Trophoblast cell (in vitro differentiated cells and primary cell): ENCODE measurements around the gene CALN1.

ENCODE experiments used
- DNase-seq, 2 donors: peaks; one replicate each; pipeline ENCODE4 v3.0.0-alpha.2; 2016
- H2AFZ ChIP-seq: 2 replicates; pipeline ENCODE4 v1.6.1; 2013; ENCODE audit warnings: low read length, moderate library complexity, mild to moderate bottlenecking; ENCODE audit not compliant: insufficient read depth, poor library complexity
- H2AK5ac ChIP-seq: 2 replicates; pipeline ENCODE4 v1.6.1; 2013; ENCODE audit warnings: mild to moderate bottlenecking, low read length
- H2BK120ac ChIP-seq: 2 replicates; pipeline ENCODE4 v1.6.1; 2013; ENCODE audit warnings: low read length, mild to moderate bottlenecking, moderate library complexity; ENCODE audit not compliant: insufficient read depth, poor library complexity
- H2BK12ac ChIP-seq: 2 replicates; pipeline ENCODE4 v1.6.1; 2013; ENCODE audit warnings: mild to moderate bottlenecking, low read length, moderate library complexity
- H2BK5ac ChIP-seq: 2 replicates; pipeline ENCODE4 v1.6.1; 2013; ENCODE audit warnings: low read length, low read depth, moderate library complexity, mild to moderate bottlenecking; ENCODE audit not compliant: poor library complexity
- H3K14ac ChIP-seq: 2 replicates; pipeline ENCODE4 v1.6.1; 2013; ENCODE audit warnings: mild to moderate bottlenecking, low read length
- H3K18ac ChIP-seq: 2 replicates; pipeline ENCODE4 v1.6.1; 2013; ENCODE audit warnings: mild to moderate bottlenecking, low read length
- H3K23ac ChIP-seq: 2 replicates; pipeline ENCODE4 v1.6.1; 2013; ENCODE audit warnings: low read length
- H3K27ac ChIP-seq: 2 replicates; pipeline ENCODE4 v1.5.1; 2013; ENCODE audit warnings: low read depth, mild to moderate bottlenecking, inconsistent platforms, low read length, moderate library complexity
- H3K27me3 ChIP-seq: 2 replicates; pipeline ENCODE4 v1.6.1; 2013; ENCODE audit warnings: inconsistent platforms, mild to moderate bottlenecking, low read length, moderate library complexity; ENCODE audit not compliant: insufficient read depth
- H3K36me3 ChIP-seq, 2 experiments: 1 replicate in 1 of 2; 2 replicates in 1 of 2; pipeline ENCODE4 v1.6.1; 2013; ENCODE audit warnings: low read length in 2 of 2, mild to moderate bottlenecking in 2 of 2, moderate library complexity in 1 of 2; ENCODE audit not compliant: insufficient read depth in 2 of 2, control insufficient read depth in 1 of 2
- H3K4ac ChIP-seq: 2 replicates; pipeline ENCODE4 v1.6.1; 2013; ENCODE audit warnings: low read depth, mild to moderate bottlenecking, low read length, moderate library complexity
- H3K4me1 ChIP-seq, 2 experiments: 1 replicate in 1 of 2; 2 replicates in 1 of 2; pipeline ENCODE4 v1.6.1; 2013; ENCODE audit warnings: low read length in 2 of 2, mild to moderate bottlenecking in 2 of 2, moderate library complexity in 1 of 2; ENCODE audit not compliant: insufficient read depth in 2 of 2, control insufficient read depth in 1 of 2
- H3K4me2 ChIP-seq: 2 replicates; pipeline ENCODE4 v1.6.1; 2013; ENCODE audit warnings: inconsistent platforms, mild to moderate bottlenecking, low read length, moderate library complexity
- H3K4me3 ChIP-seq: 2 replicates; pipeline ENCODE4 v1.5.1; 2013; ENCODE audit warnings: mild to moderate bottlenecking, low read depth, low read length, inconsistent platforms
- H3K79me1 ChIP-seq: one replicate; pipeline ENCODE4 v1.6.1; 2013; ENCODE audit warnings: low read length
- H3K79me2 ChIP-seq: 2 replicates; pipeline ENCODE4 v1.6.1; 2013; ENCODE audit warnings: low read length, mild to moderate bottlenecking; ENCODE audit not compliant: control insufficient read depth, insufficient read depth, poor library complexity
- H3K9ac ChIP-seq: 2 replicates; pipeline ENCODE4 v1.6.1; 2013; ENCODE audit warnings: mild to moderate bottlenecking, low read length
- H3K9me3 ChIP-seq: 2 replicates; pipeline ENCODE4 v1.6.1; 2013; ENCODE audit warnings: low read depth, mild to moderate bottlenecking, control low read depth, inconsistent platforms, low read length; ENCODE audit not compliant: insufficient read depth
- H4K12ac ChIP-seq: 2 replicates; pipeline ENCODE4 v1.6.1; 2013; ENCODE audit warnings: low read depth, mild to moderate bottlenecking, low read length, moderate library complexity
- H4K8ac ChIP-seq: 2 replicates; pipeline ENCODE4 v1.6.1; 2013; ENCODE audit warnings: low read depth, mild to moderate bottlenecking, low read length, moderate library complexity
- H4K91ac ChIP-seq: one replicate; pipeline ENCODE4 v1.6.1; 2013; ENCODE audit warnings: low read depth, mild to moderate bottlenecking, low read length, moderate library complexity
- WGBS: extraction: QIAGEN DNeasy Blood & Tissue Kit; methylation state at CpG from one replicate; pipeline ENCODE4 v1.1.7; 2013; ENCODE audit warnings: missing lambda C conversion rate; ENCODE audit not compliant: insufficient read length, insufficient coverage; ENCODE audit errors: extremely low coverage; 5-methylcytosine and 5-hydroxymethylcytosine counted together

Gene CALN1

GRCh38 chr7:72118366-72118765 is 293.8 kb downstream of the CALN1 start:
- Histone ChIP-seq H2AK5ac (no peak overlapping the region), H3K4me1 (no peaks in the 10 kb centered on the region), H2AFZ (no peak overlapping the region), H4K12ac (no peak overlapping the region), H3K18ac (no peak overlapping the region), H3K36me3 (no peaks in the 10 kb centered on the region), H3K27ac (no peak overlapping the region), H2BK12ac (no peak overlapping the region), H3K27me3 (no peaks in the 10 kb centered on the region), H3K23ac (no peak overlapping the region), H3K14ac (no peak overlapping the region), H3K4ac (no peak overlapping the region), H3K9ac (no peak overlapping the region), H3K79me2 (no peaks in the 10 kb centered on the region), H2BK120ac (no peak overlapping the region), H3K4me3 (no peak overlapping the region), H3K4me2 (no peak overlapping the region), H2BK5ac (no peak overlapping the region), H3K79me1 (no peaks in the 10 kb centered on the region), H3K9me3 (no peaks in the 10 kb centered on the region), H4K8ac (no peak overlapping the region), H4K91ac (no peak overlapping the region)
- no CpG with 5 or more reads among the region's 3 CpGs for WGBS
- no peak for DNase-seq

GRCh38 chr7:72114129-72114528 is 298.0 kb downstream of the CALN1 start:
- H2BK12ac ChIP-seq = no peak overlapping the region
- H3K27ac ChIP-seq = no peak overlapping the region

GRCh38 chr7:72112992-72113391 is 299.1 kb downstream of the CALN1 start:
- DNase-seq = no peak
- H2AK5ac ChIP-seq = no peak overlapping the region
- no peaks in the 10 kb centered on the region for H3K79me2 ChIP-seq
- H2BK120ac ChIP-seq = no peak overlapping the region
- H4K91ac ChIP-seq = no peak overlapping the region
- peaks cover under 1% of the 10 kb centered on the region for H3K9me3 ChIP-seq
- no peak overlapping the region for H3K4me2 ChIP-seq
- no peak overlapping the region for H2AFZ ChIP-seq
- no peak overlapping the region for H3K9ac ChIP-seq
- H3K79me1 ChIP-seq = no peaks in the 10 kb centered on the region
- no peak overlapping the region for H3K4me3 ChIP-seq
- no peak overlapping the region for H3K18ac ChIP-seq
- no peaks in the 10 kb centered on the region for H3K36me3 ChIP-seq
- no peak overlapping the region for H3K4ac ChIP-seq
- no peak overlapping the region for H2BK5ac ChIP-seq
- no CpG with 5 or more reads among the region's 5 CpGs for WGBS
- no peaks in the 10 kb centered on the region for H3K27me3 ChIP-seq
- H2BK12ac ChIP-seq = no peak overlapping the region
- H3K23ac ChIP-seq = no peak overlapping the region
- no peak overlapping the region for H4K8ac ChIP-seq
- no peak overlapping the region for H3K27ac ChIP-seq
- no peak overlapping the region for H4K12ac ChIP-seq
- H3K4me1 ChIP-seq = no peaks in the 10 kb centered on the region
- H3K14ac ChIP-seq = no peak overlapping the region

More at GRCh38 chr7:72114129-72114528, 298.0 kb downstream of the CALN1 start:
- DNase-seq = no peak
- H2AK5ac ChIP-seq = no peak overlapping the region
- no CpG with 5 or more reads among the region's 2 CpGs for WGBS
- no peaks in the 10 kb centered on the region for H3K9me3 ChIP-seq
- no peak overlapping the region for H4K12ac ChIP-seq
- H3K36me3 ChIP-seq = no peaks in the 10 kb centered on the region
- no peak overlapping the region for H4K8ac ChIP-seq
- H3K4me1 ChIP-seq = no peaks in the 10 kb centered on the region
- no peak overlapping the region for H3K4me3 ChIP-seq
- no peak overlapping the region for H3K9ac ChIP-seq
- no peak overlapping the region for H2BK120ac ChIP-seq
- no peaks in the 10 kb centered on the region for H3K79me2 ChIP-seq
- H3K18ac ChIP-seq = no peak overlapping the region
- no peak overlapping the region for H2AFZ ChIP-seq
- no peak overlapping the region for H2BK5ac ChIP-seq
- H3K4me2 ChIP-seq = no peak overlapping the region
- H3K27me3 ChIP-seq = no peaks in the 10 kb centered on the region
- H3K23ac ChIP-seq = no peak overlapping the region
- no peak overlapping the region for H3K4ac ChIP-seq
- H4K91ac ChIP-seq = no peak overlapping the region
- H3K79me1 ChIP-seq = no peaks in the 10 kb centered on the region
- no peak overlapping the region for H3K14ac ChIP-seq

GRCh38 chr7:72112530-72112929 is 299.6 kb downstream of the CALN1 start:
- peaks cover 2% of the 10 kb centered on the region for H3K9me3 ChIP-seq
- H3K27ac ChIP-seq = no peak overlapping the region
- H3K27me3 ChIP-seq = no peaks in the 10 kb centered on the region
- WGBS = no CpG with 5 or more reads among the region's 4 CpGs
- H3K79me2 ChIP-seq = no peaks in the 10 kb centered on the region
- H4K91ac ChIP-seq = no peak overlapping the region
- H2AFZ ChIP-seq = no peak overlapping the region
- H4K8ac ChIP-seq = no peak overlapping the region
- no peak overlapping the region for H2BK12ac ChIP-seq
- no peak for DNase-seq
- no peak overlapping the region for H3K18ac ChIP-seq
- no peaks in the 10 kb centered on the region for H3K4me1 ChIP-seq
- H2BK5ac ChIP-seq = no peak overlapping the region
- H3K36me3 ChIP-seq = no peaks in the 10 kb centered on the region
- no peak overlapping the region for H2BK120ac ChIP-seq
- no peaks in the 10 kb centered on the region for H3K79me1 ChIP-seq
- no peak overlapping the region for H3K23ac ChIP-seq
- no peak overlapping the region for H3K4ac ChIP-seq
- no peak overlapping the region for H4K12ac ChIP-seq
- H3K4me2 ChIP-seq = no peak overlapping the region
- H2AK5ac ChIP-seq = no peak overlapping the region
- H3K9ac ChIP-seq = no peak overlapping the region
- no peak overlapping the region for H3K14ac ChIP-seq
- no peak overlapping the region for H3K4me3 ChIP-seq
